ENCODE data around the gene TCEAL7. TPM values are rescaled to one million over a fixed set of nuclear protein-coding genes. Genes with fewer than 3 reads are reported as not detected.
"Not testable (repeated sequence)": the region's sequence is repeated elsewhere in the genome, so short reads cannot be mapped to it uniquely, and the experiment has no call there.

TCEAL7 gene
- 292 TPM for total RNA-seq

GRCh38 chrX:103329991-103330390, at the start of gene TCEAL7:
Gene TCEAL7 (plus strand): TSS chrX:103330239. CDS start chrX:103331404, 1,165 bp downstream.
- DNase-seq, result peak; percentile 93

- no peak for DNase-seq
Measured at GRCh38 chrX:103293118-103293517, 36.9 kb upstream of the TCEAL7 start.

- no peak for DNase-seq
Measured at GRCh38 chrX:103304705-103305104, 25.3 kb upstream of the TCEAL7 start.

- DNase-seq, result not testable (repeated sequence)
Measured at GRCh38 chrX:103305666-103306065, 24.4 kb upstream of the TCEAL7 start.

GRCh38 chrX:103309860-103310554, 20.0 kb upstream of the TCEAL7 start:
- DNase-seq, result no peak

- peak; percentile 89 for DNase-seq
Measured at GRCh38 chrX:103310555-103311398, 19.3 kb upstream of the TCEAL7 start, which contains the start of gene BEX2. Gene BEX2 (minus strand): TSS chrX:103310990. CDS start chrX:103309976, 1,014 bp downstream.

GRCh38 chrX:103311399-103311780, 18.6 kb upstream of the TCEAL7 start:
- peak; percentile 65 for DNase-seq

- peak; percentile 66 for DNase-seq
Measured at GRCh38 chrX:103330681-103331288, 746 bp downstream of the TCEAL7 start.

GRCh38 chrX:103338663-103339062, 8.6 kb downstream of the TCEAL7 start:
- DNase-seq, result no peak

- DNase-seq, result peak; percentile 57
Measured at GRCh38 chrX:103343105-103343504, 13.1 kb downstream of the TCEAL7 start.

GRCh38 chrX:103344606-103345005, 14.6 kb downstream of the TCEAL7 start:
- DNase-seq, result no peak

- DNase-seq, result no peak
Measured at GRCh38 chrX:103347682-103348397, 17.8 kb downstream of the TCEAL7 start.

- DNase-seq, result peak; percentile 95
Measured at GRCh38 chrX:103356130-103356798, 26.2 kb downstream of the TCEAL7 start, which contains the start of gene TCEAL9. Gene TCEAL9 (plus strand): TSS chrX:103356506. CDS start chrX:103357685, 1,179 bp downstream.

GRCh38 chrX:103356858-103357257, 26.8 kb downstream of the TCEAL7 start:
- peak; percentile 62 for DNase-seq

GRCh38 chrX:103357871-103358270, 27.8 kb downstream of the TCEAL7 start:
- DNase-seq, result no peak

GRCh38 chrX:103359605-103360004, 29.6 kb downstream of the TCEAL7 start:
- DNase-seq, result not testable (repeated sequence)

GRCh38 chrX:103360092-103360491, 30.1 kb downstream of the TCEAL7 start:
- DNase-seq, result no peak

- DNase-seq, result no peak
Measured at GRCh38 chrX:103360916-103361315, 30.9 kb downstream of the TCEAL7 start.

GRCh38 chrX:103361798-103362197, 31.8 kb downstream of the TCEAL7 start:
- peak; percentile 41 for DNase-seq

GRCh38 chrX:103362474-103362873, 32.4 kb downstream of the TCEAL7 start:
- no peak for DNase-seq

- no peak for DNase-seq
Measured at GRCh38 chrX:103363046-103363445, 33.0 kb downstream of the TCEAL7 start.
